ENCODE data around the gene SLC6A6.

SLC6A6 gene

DNA sequence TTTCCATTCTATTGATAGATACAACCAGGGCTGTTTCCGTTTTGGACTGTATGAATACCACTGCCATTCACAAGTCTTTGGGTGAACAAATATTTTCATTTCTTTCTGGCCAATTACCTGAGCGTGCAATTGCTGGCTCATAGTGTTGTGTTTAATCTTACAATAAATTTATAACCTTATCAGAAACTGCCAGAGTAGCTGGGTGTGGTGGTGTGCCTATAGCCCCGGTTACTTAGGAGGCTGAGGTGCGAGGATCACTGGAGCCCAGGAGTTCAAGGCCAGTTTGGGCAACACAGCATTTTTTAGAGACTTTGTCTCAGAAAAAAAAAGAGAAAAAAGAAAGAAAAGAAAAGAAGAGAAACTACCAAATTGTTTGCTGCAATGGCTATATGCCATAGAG lies 5.4 kb upstream of the SLC6A6 start:
- no peak overlapping the region for H3K4me3 ChIP-seq (ENCODE audit: low read length)
- H3K4me1 ChIP-seq (ENCODE audit: insufficient read depth, low read length), result peaks cover 6% of the 10 kb centered on the region
- no peak overlapping the region for H2AFZ ChIP-seq (ENCODE audit: low read depth, low read length)
- peaks cover 4% of the 10 kb centered on the region for H3K27me3 ChIP-seq (ENCODE audit: insufficient read depth, low read length)
- no peaks in the 10 kb centered on the region for H3K9me3 ChIP-seq (ENCODE audit: low read length)
- H3K36me3 ChIP-seq (ENCODE audit: insufficient read depth, low read length), result no peaks in the 10 kb centered on the region

GRCh38 chr3:14397531-14397930 lies 4.9 kb upstream of the SLC6A6 start:
- H3K27me3 ChIP-seq (ENCODE audit: insufficient read depth, low read length), result peaks cover 4% of the 10 kb centered on the region
- H2AFZ ChIP-seq (ENCODE audit: low read depth, low read length), result no peak overlapping the region
- H3K4me1 ChIP-seq (ENCODE audit: insufficient read depth, low read length), result peaks cover 6% of the 10 kb centered on the region
- no peak overlapping the region for H3K4me3 ChIP-seq (ENCODE audit: low read length)
- H3K9me3 ChIP-seq (ENCODE audit: low read length), result no peaks in the 10 kb centered on the region
- no peaks in the 10 kb centered on the region for H3K36me3 ChIP-seq (ENCODE audit: insufficient read depth, low read length)

DNA sequence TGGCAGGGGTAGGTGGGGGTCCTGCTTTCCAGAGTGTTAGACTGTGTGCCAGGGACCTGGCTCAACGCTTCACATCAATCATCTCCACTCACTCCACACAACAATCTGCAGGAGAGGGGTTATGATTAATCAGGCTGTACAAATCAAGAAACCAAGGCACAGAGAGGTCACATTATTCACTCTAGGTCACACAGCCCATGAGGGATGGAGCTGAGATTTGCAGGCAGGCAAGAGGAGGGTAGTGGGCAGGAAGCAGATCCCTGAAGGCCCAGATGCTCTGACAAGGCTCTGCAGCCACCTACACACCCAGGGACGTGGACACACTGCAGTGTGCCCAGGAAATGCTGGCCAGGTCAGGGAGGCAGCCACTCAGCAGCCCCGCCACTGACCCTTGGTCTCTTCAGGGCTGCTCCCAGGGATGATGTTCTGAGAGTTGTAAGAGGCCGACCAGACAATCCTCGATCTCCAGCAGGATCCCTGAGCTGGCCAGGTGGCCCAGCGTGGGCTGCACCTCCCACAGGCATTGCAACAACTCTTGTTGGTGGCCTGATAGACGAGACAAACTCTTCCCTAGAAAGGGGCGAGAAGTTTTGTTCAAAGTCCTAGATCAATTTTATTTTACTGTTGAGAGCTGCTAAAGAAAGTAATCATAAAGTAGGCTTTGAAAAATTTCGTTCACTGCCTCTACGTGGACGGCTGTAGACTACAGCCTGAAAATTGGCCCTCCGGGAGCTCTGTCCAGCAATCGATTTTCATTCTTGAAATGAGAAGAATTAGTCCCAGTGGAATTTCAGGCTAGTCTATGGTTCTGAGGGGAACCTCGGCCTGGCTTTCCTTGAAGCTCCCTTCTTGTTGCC lies 4.2 kb upstream of the SLC6A6 start:
- no peak overlapping the region for H2AFZ ChIP-seq (ENCODE audit: low read depth, low read length)
- no peaks in the 10 kb centered on the region for H3K36me3 ChIP-seq (ENCODE audit: insufficient read depth, low read length)
- H3K9me3 ChIP-seq (ENCODE audit: low read length), result no peaks in the 10 kb centered on the region
- H3K4me1 ChIP-seq (ENCODE audit: insufficient read depth, low read length), result peaks cover 7% of the 10 kb centered on the region
- H3K4me3 ChIP-seq (ENCODE audit: low read length), result no peak overlapping the region
- peaks cover 4% of the 10 kb centered on the region for H3K27me3 ChIP-seq (ENCODE audit: insufficient read depth, low read length)

- Histone ChIP-seq H3K27me3 (ENCODE audit: insufficient read depth, low read length) (peaks cover 4% of the 10 kb centered on the region), H3K4me1 (ENCODE audit: insufficient read depth, low read length) (peaks cover 12% of the 10 kb centered on the region), H3K36me3 (ENCODE audit: insufficient read depth, low read length) (no peaks in the 10 kb centered on the region)
These were observed 3.7 kb upstream of the SLC6A6 start for GRCh38 chr3:14398797-14399106.

GRCh38 chr3:14401692-14402303 lies 608 bp upstream of the SLC6A6 start:
- Histone ChIP-seq H3K27me3 (ENCODE audit: insufficient read depth, low read length) (peaks cover 4% of the 10 kb centered on the region), H3K4me1 (ENCODE audit: insufficient read depth, low read length) (peaks cover 16% of the 10 kb centered on the region), H3K4me3 (ENCODE audit: low read length) (peak overlapping the region; percentile 54)

More at GRCh38 chr3:14398797-14399106, 3.7 kb upstream of the SLC6A6 start:
- H3K9me3 ChIP-seq (ENCODE audit: low read length), result no peaks in the 10 kb centered on the region
- no peak overlapping the region for H3K4me3 ChIP-seq (ENCODE audit: low read length)
- no peak overlapping the region for H2AFZ ChIP-seq (ENCODE audit: low read depth, low read length)

GRCh38 chr3:14403619-14404155 lies 1.3 kb downstream of the SLC6A6 start:
- Histone ChIP-seq H3K36me3 (ENCODE audit: insufficient read depth, low read length) (no peaks in the 10 kb centered on the region), H3K9me3 (ENCODE audit: low read length) (no peaks in the 10 kb centered on the region), H3K27me3 (ENCODE audit: insufficient read depth, low read length) (peaks cover 4% of the 10 kb centered on the region), H3K4me3 (ENCODE audit: low read length) (peak overlapping the region; percentile 54), H2AFZ (ENCODE audit: low read depth, low read length) (no peak overlapping the region), H3K4me1 (ENCODE audit: insufficient read depth, low read length) (peaks cover 16% of the 10 kb centered on the region)

More at GRCh38 chr3:14401692-14402303, 608 bp upstream of the SLC6A6 start:
- no peaks in the 10 kb centered on the region for H3K9me3 ChIP-seq (ENCODE audit: low read length)
- H2AFZ ChIP-seq (ENCODE audit: low read depth, low read length), result peak overlapping the region; percentile 93
- H3K36me3 ChIP-seq (ENCODE audit: insufficient read depth, low read length), result no peaks in the 10 kb centered on the region

- Histone ChIP-seq H3K27me3 (ENCODE audit: insufficient read depth, low read length) (peaks cover 4% of the 10 kb centered on the region), H3K4me3 (ENCODE audit: low read length) (peak overlapping the region; percentile 54), H3K4me1 (ENCODE audit: insufficient read depth, low read length) (peaks cover 16% of the 10 kb centered on the region), H3K36me3 (ENCODE audit: insufficient read depth, low read length) (no peaks in the 10 kb centered on the region), H2AFZ (ENCODE audit: low read depth, low read length) (no peak overlapping the region), H3K9me3 (ENCODE audit: low read length) (no peaks in the 10 kb centered on the region)
These were observed 1.8 kb downstream of the SLC6A6 start for GRCh38 chr3:14404186-14404585.

DNA sequence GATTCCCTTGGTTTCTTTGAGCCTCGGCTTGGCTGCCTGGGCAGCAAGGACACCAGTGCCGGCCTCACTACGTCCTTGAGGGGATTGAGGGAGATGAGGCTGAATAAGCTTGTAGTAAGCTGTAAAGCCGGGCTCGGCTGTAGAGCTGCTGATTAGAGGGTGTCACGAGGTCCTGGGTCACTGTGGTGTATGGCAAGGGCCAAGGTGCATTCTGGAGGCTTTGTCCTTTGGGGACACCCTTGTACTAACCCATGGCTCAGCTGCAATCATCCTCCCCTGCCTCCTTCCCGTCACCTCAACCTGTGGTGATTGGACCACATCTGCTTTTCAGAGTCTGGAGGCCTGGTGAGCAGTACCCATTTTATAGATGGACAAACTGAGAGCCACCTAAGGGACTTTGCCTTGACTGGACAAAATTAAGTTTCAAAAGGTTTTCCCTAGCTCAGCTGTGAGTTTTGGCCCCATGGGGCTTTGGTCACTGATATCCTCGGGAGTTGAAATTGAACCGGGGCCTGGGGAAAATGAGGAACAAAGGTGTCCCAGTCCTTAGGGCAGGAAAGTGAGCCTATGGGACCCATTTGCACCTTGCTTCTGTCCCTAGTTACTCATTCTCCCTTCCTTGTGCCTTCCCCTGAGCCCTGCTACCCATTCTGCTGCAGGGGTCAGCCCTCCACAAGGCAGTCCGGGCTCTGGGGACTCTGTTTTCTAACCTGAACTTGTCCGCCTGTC lies 2.4 kb downstream of the SLC6A6 start:
- Histone ChIP-seq H3K27me3 (ENCODE audit: insufficient read depth, low read length) (peaks cover 4% of the 10 kb centered on the region), H3K36me3 (ENCODE audit: insufficient read depth, low read length) (no peaks in the 10 kb centered on the region), H3K4me3 (ENCODE audit: low read length) (peak overlapping the region; percentile 54), H2AFZ (ENCODE audit: low read depth, low read length) (no peak overlapping the region), H3K9me3 (ENCODE audit: low read length) (no peaks in the 10 kb centered on the region), H3K4me1 (ENCODE audit: insufficient read depth, low read length) (peaks cover 16% of the 10 kb centered on the region)

DNA sequence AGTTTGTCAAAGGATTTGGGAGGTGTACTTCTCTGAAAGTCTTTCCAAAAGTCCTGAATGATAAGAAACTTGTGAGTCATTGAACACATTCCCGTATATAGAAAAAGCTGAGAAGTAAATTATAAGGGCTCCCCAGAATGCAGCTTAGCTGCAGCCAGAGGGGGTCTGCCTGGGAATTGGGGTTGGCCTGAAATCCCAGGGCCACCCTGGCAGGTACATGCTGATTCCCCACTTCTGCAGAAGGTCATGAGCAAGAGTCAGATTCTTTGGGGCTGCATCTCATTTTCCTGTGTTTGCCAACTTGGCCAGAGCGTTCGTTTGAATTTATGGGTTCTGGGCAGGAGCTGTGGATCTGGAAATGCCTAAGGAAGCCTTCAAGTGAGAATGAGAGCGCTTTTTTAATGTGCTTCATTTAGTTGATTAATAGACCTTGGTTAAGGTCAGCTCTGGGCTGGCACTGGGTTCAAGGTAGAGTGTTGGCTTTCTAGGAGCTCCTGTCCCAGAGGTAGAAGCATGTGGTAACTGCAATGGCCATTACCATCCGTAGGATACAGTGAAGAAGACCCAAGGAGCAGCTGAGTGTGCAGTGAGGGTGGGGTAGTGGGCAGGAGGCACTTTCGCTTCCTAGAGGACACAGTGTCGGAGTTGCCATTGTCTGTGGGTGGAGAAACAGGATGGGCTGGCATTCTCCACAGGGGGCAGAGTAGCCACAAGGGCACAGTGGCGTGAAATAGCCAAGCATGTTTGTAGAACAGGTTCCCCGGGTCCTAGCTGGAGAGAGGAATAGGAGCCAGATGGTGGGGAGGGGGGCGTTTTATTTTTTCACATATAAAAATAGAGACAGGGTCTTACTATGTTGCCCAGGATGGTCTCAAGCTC lies 3.2 kb downstream of the SLC6A6 start:
- H3K4me1 ChIP-seq (ENCODE audit: insufficient read depth, low read length), result peaks cover 16% of the 10 kb centered on the region
- no peak overlapping the region for H2AFZ ChIP-seq (ENCODE audit: low read depth, low read length)
- H3K4me3 ChIP-seq (ENCODE audit: low read length), result no peak overlapping the region
- no peaks in the 10 kb centered on the region for H3K27me3 ChIP-seq (ENCODE audit: insufficient read depth, low read length)
- no peaks in the 10 kb centered on the region for H3K36me3 ChIP-seq (ENCODE audit: insufficient read depth, low read length)
- no peaks in the 10 kb centered on the region for H3K9me3 ChIP-seq (ENCODE audit: low read length)

GRCh38 chr3:14406336-14406735 lies 3.9 kb downstream of the SLC6A6 start:
- no peaks in the 10 kb centered on the region for H3K36me3 ChIP-seq (ENCODE audit: insufficient read depth, low read length)
- peaks cover 16% of the 10 kb centered on the region for H3K4me1 ChIP-seq (ENCODE audit: insufficient read depth, low read length)
- no peak overlapping the region for H2AFZ ChIP-seq (ENCODE audit: low read depth, low read length)
- H3K4me3 ChIP-seq (ENCODE audit: low read length), result no peak overlapping the region
- H3K9me3 ChIP-seq (ENCODE audit: low read length), result no peaks in the 10 kb centered on the region
- H3K27me3 ChIP-seq (ENCODE audit: insufficient read depth, low read length), result no peaks in the 10 kb centered on the region

GRCh38 chr3:14406766-14407165 lies 4.4 kb downstream of the SLC6A6 start:
- H3K4me1 ChIP-seq (ENCODE audit: insufficient read depth, low read length), result peaks cover 16% of the 10 kb centered on the region
- no peaks in the 10 kb centered on the region for H3K36me3 ChIP-seq (ENCODE audit: insufficient read depth, low read length)
- H3K9me3 ChIP-seq (ENCODE audit: low read length), result no peaks in the 10 kb centered on the region
- no peaks in the 10 kb centered on the region for H3K27me3 ChIP-seq (ENCODE audit: insufficient read depth, low read length)
- H3K4me3 ChIP-seq (ENCODE audit: low read length), result no peak overlapping the region
- H2AFZ ChIP-seq (ENCODE audit: low read depth, low read length), result no peak overlapping the region

DNA sequence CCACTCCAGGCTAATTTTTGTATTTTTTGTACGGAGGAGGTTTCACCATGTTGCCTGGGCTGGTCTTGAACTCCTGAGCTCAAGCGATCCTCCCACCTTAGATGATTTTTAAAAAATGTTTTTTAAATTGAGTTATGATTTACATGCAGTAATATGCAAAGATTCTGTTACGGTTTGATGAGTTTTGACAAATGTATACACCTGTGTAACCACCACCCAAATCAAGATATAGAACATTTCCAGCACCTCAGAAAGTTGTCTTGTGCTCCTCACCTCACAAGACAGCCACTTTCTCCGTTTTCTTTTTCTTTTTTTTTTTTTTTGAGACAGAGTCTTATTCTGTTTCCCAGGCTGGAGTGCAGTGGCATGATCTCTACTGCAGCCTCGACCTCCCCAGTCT lies 4.8 kb downstream of the SLC6A6 start:
- H3K27me3 ChIP-seq (ENCODE audit: insufficient read depth, low read length), result no peaks in the 10 kb centered on the region
- peaks cover 16% of the 10 kb centered on the region for H3K4me1 ChIP-seq (ENCODE audit: insufficient read depth, low read length)
- H3K4me3 ChIP-seq (ENCODE audit: low read length), result no peak overlapping the region
- H3K9me3 ChIP-seq (ENCODE audit: low read length), result no peaks in the 10 kb centered on the region
- no peaks in the 10 kb centered on the region for H3K36me3 ChIP-seq (ENCODE audit: insufficient read depth, low read length)
- no peak overlapping the region for H2AFZ ChIP-seq (ENCODE audit: low read depth, low read length)
